Measurements from ENCODE around the gene C3orf18. TPM values are rescaled to one million over a fixed set of nuclear protein-coding genes. Genes with fewer than 3 reads are reported as not detected.

C3orf18 gene
- total and polyA plus RNA-seq, 11 donors: 25.4 to 56.8 (median 35.8) TPM

DNA sequence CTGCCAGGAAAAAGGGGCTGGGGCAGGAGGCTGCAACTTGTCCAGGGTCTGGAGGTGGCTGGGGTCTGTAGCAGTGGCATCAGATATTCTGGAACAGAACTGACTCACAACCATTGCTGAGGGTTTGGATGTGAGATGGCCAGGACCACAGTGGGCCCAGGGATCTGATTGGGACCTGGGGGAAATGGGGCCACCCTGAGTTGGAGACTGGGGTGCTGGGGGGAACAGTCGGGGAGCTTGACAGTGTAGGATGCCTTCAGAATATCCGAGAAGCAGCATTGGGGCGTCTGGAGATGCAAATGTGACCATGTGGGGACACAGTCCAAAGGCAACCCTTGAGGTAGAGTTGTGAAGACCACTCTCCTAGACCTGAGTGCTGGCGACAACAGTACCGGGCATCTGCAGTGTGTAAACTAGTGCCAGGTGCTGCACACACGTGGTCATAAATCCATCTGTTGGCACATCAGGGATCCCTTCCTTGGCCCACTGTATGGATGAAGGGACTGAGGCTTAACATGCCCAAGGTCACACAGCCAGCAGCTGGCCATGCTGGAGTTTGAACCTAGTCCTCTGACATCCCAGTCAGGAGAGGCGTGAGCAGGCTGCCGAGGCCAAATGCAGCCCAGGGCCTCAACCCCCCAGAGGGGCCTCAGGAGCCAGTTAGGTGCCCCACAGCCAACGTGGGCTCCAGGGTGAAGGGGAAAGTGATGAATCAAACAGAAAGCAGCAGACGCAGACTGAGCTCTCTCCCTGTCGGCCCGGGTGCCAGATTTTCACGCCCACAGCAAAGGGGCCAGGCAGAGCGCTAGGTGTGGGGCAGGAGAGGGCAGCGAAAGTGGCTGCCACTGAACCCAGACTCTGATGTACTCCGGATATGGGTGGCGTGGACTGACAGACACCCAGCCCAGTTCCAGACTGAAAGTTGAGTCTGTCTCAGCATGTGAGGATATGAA lies 20.5 kb upstream of the C3orf18 start:
- H3K4me1 ChIP-seq: peaks cover 5 to 82% (median 54%) of the 10 kb centered on the region in 12 donors
- H3K9me3 ChIP-seq: no peaks in the 10 kb centered on the region
- intact Hi-C loops (cut with DNase I): loop anchor here in 1 of 10 donors (2.0 kb wide), 1 partner anchor 13 kb away; no protein-coding TSS in a partner anchor
- 61 to 70% (median 67%) methylated on average over 17 of the region's 17 CpGs for WGBS, 4 donors
- DNase-seq (no peak), ATAC-seq (no peak)
- H3K27me3 ChIP-seq: no peaks in the 10 kb centered on the region
- H3K27ac ChIP-seq: peak overlapping the region in 10 of 12 donors; percentile 27 to 96 (median 78)
- H3K36me3 ChIP-seq: peaks cover 0 to 3% (median 0%) of the 10 kb centered on the region in 9 donors
- H3K4me3 ChIP-seq: no peak overlapping the region
- TF ChIP-seq, protein P1, sequence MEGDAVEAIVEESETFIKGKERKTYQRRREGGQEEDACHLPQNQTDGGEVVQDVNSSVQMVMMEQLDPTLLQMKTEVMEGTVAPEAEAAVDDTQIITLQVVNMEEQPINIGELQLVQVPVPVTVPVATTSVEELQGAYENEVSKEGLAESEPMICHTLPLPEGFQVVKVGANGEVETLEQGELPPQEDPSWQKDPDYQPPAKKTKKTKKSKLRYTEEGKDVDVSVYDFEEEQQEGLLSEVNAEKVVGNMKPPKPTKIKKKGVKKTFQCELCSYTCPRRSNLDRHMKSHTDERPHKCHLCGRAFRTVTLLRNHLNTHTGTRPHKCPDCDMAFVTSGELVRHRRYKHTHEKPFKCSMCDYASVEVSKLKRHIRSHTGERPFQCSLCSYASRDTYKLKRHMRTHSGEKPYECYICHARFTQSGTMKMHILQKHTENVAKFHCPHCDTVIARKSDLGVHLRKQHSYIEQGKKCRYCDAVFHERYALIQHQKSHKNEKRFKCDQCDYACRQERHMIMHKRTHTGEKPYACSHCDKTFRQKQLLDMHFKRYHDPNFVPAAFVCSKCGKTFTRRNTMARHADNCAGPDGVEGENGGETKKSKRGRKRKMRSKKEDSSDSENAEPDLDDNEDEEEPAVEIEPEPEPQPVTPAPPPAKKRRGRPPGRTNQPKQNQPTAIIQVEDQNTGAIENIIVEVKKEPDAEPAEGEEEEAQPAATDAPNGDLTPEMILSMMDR (IDR thresholded peaks at IDR 0.05): no peak
- TF ChIP-seq POLR2A (IDR thresholded peaks at IDR 0.05): no peak

DNA sequence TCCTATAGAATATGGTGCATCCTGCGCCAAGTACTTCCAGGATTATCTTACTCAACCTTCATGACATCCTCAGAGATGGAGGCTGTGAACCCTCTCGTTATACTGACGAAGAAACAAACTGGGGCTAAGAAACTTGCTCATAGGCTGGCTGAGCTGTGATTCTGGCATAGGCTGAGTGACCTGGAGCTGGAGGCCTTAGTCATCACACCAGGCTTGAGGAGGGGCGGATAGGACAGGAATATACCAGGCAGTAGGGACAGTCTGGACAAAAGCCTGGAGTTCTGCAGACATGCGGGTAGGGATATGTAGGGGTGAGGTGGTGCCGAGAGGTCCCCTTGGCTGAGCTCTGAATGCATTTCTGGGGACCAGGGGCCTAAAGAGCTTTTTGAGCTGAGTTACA lies 19.8 kb upstream of the C3orf18 start:
- DNase-seq: peak in 3 of 5 donors; percentile 48 to 75 (median 48)
- peak; percentile 25 to 63 (median 57) for ATAC-seq
- Histone ChIP-seq H3K36me3 (peaks cover 0 to 9% (median 0%) of the 10 kb centered on the region in 9 donors), H3K4me1 (peaks cover 5 to 82% (median 54%) of the 10 kb centered on the region in 12 donors), H3K9me3 (no peaks in the 10 kb centered on the region), H3K4me3 (no peak overlapping the region), H3K27me3 (no peaks in the 10 kb centered on the region), H3K27ac (peak overlapping the region in 11 of 12 donors; percentile 18 to 96 (median 78))
- WGBS, 4 donors: 57 to 73% (median 66%) methylated on average over 6 of the region's 6 CpGs
- TF ChIP-seq POLR2A (IDR thresholded peaks at IDR 0.05): no peak
- TF ChIP-seq, protein P1 (IDR thresholded peaks at IDR 0.05): no peak
- intact Hi-C loops (cut with DNase I): loop anchor here in 1 of 10 donors (2.0 kb wide), 1 partner anchor 13 kb away; no protein-coding TSS in a partner anchor

DNA sequence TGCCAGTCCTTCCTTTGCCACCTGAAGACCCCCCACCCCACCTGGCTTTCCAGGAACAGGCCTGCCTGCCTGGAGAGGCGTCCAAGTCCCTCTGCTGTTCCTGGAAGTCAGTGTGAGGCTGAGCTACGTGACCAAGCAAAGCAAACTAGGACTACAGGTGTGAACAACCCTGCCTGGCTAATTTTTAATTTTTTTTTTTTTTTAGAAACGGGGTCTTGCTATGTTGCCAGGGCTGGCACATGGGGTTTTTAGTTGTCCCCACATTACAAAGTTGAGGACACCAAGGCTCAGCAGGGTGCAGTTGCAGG lies 19.2 kb upstream of the C3orf18 start:
- Histone ChIP-seq H3K36me3 (peaks cover 0 to 16% (median 0%) of the 10 kb centered on the region in 9 donors), H3K4me1 (peaks cover 5 to 83% (median 57%) of the 10 kb centered on the region in 12 donors), H3K9me3 (no peaks in the 10 kb centered on the region), H3K4me3 (no peak overlapping the region), H3K27ac (peak overlapping the region in 11 of 12 donors; percentile 18 to 96 (median 78)), H3K27me3 (no peaks in the 10 kb centered on the region)
- intact Hi-C loops (cut with DNase I): loop anchor here in 1 of 10 donors (2.0 kb wide), 1 partner anchor 14 kb away; no protein-coding TSS in a partner anchor
- DNase-seq (no peak), ATAC-seq (no peak)
- 67 to 92% (median 80%) methylated on average over 3 of the region's 3 CpGs for whole genome bisulfite sequencing, 4 donors
- TF ChIP-seq POLR2A (IDR thresholded peaks at IDR 0.05): no peak

DNA sequence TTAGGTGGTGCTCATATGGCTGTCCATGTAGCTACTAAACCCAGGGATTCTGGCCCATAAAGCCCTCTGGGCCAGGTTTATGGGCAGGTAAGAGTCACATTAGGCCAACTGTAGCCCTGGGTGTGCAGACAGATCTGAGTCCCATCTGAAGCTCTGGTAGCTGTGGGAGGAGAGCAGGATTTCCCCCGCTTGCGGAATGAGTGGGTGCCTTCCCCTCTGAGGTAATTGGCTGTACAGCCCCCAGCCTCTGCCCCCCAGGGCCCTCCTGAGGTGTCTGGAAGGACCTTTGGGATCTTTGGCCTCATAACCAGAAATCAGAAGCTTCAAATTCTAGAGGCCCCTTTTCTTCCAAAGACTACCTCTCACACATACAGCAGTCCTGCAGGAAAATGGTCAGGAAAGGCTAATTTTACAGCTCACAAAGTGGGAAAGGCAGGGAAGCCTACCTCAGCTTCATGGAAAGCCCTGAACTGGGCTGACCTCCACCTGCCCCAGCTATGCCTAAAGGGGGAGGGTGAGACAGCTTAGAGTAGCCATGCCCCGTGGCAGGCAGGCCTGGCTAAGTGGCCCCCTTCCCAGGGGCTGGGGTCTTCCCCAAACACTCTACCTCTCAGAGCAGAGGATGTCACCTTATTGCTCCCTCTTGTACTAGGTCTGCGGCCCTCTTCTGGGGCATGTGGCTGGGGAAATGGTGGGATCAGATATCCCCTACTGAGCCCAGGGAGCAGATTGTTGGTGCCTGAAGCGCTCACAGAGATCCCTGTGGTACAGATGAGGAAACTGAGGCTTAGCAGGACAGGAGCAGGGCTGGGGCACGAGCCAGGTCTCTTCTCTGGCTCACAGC lies 18.6 kb upstream of the C3orf18 start:
- no peak for ATAC-seq
- intact Hi-C loops (cut with DNase I): loop anchor here in 1 of 10 donors (2.0 kb wide), 1 partner anchor 15 kb away; no protein-coding TSS in a partner anchor
- DNase-seq: no peak
- 83 to 89% (median 84%) methylated on average over 5 to 6 of the region's 6 CpGs for WGBS, 4 donors
- Histone ChIP-seq H3K4me1 (peaks cover 5 to 85% (median 62%) of the 10 kb centered on the region in 12 donors), H3K27ac (peak overlapping the region in 10 of 12 donors; percentile 27 to 96 (median 78)), H3K9me3 (no peaks in the 10 kb centered on the region), H3K27me3 (no peaks in the 10 kb centered on the region), H3K4me3 (no peak overlapping the region), H3K36me3 (peaks cover 0 to 21% (median 0%) of the 10 kb centered on the region in 9 donors)
- TF ChIP-seq, protein P1 (IDR thresholded peaks at IDR 0.05): no peak

Data from heart left ventricle (tissue), 16 donors.